H9 (cell line): ENCODE results near the gene MND1. TPM values are rescaled to one million over a fixed set of nuclear protein-coding genes. Genes with fewer than 3 reads are reported as not detected.

Experiments
- DNase-seq: peaks from one replicate; pipeline ENCODE4 v3.0.0-alpha.2; 2017
- H2AFZ ChIP-seq: one replicate; pipeline ENCODE4 v1.6.1; 2013; ENCODE audit warnings: mild to moderate bottlenecking, low read length, control low read depth, moderate library complexity
- H2AK5ac ChIP-seq: 2 replicates; pipeline ENCODE4 v1.6.1; 2013; ENCODE audit warnings: low read length, control low read depth, mixed read lengths; ENCODE audit not compliant: insufficient read length
- H2BK120ac ChIP-seq: one replicate; pipeline ENCODE4 v1.6.1; 2013; ENCODE audit warnings: low read depth, mild to moderate bottlenecking, low read length, control low read depth, inconsistent platforms; ENCODE audit not compliant: poor library complexity, severe bottlenecking
- H2BK12ac ChIP-seq: 2 replicates; pipeline ENCODE4 v1.6.1; 2013; ENCODE audit warnings: low read length, control low read depth, mixed read lengths, low read depth; ENCODE audit not compliant: insufficient read length
- H2BK15ac ChIP-seq: 2 replicates; pipeline ENCODE4 v1.6.1; 2013; ENCODE audit warnings: low read depth, low read length, control low read depth
- H2BK20ac ChIP-seq: one replicate; pipeline ENCODE4 v1.6.1; 2013; ENCODE audit warnings: low read depth, mild to moderate bottlenecking, low read length, control low read depth, inconsistent platforms; ENCODE audit not compliant: poor library complexity, severe bottlenecking
- H2BK5ac ChIP-seq: 2 replicates; pipeline ENCODE4 v1.6.1; 2013; ENCODE audit warnings: low read length, control low read depth, mixed read lengths; ENCODE audit not compliant: insufficient read length
- H3K14ac ChIP-seq: 2 replicates; pipeline ENCODE4 v1.6.1; 2013; ENCODE audit warnings: low read length, control low read depth; ENCODE audit not compliant: insufficient read depth
- H3K18ac ChIP-seq: 2 replicates; pipeline ENCODE4 v1.6.1; 2013; ENCODE audit warnings: low read depth, mild to moderate bottlenecking, mixed read lengths, low read length, control low read depth; ENCODE audit not compliant: insufficient read length
- H3K23ac ChIP-seq: 2 replicates; pipeline ENCODE4 v1.6.1; 2013; ENCODE audit warnings: low read length, control low read depth, mixed read lengths, low read depth; ENCODE audit not compliant: insufficient read length
- H3K23me2 ChIP-seq: 2 replicates; pipeline ENCODE4 v1.6.1; 2013; ENCODE audit warnings: low read depth, mild to moderate bottlenecking, mixed read lengths, low read length, control low read depth; ENCODE audit not compliant: insufficient read length, poor library complexity, severe bottlenecking
- H3K27ac ChIP-seq: 2 replicates; pipeline ENCODE4 v1.5.1; 2013; ENCODE audit warnings: low read length, control low read depth, mixed read lengths, low read depth; ENCODE audit not compliant: insufficient read length
- H3K27me3 ChIP-seq: 2 replicates; pipeline ENCODE4 v1.6.1; 2013; ENCODE audit warnings: low read length, control low read depth, inconsistent platforms; ENCODE audit not compliant: insufficient read depth
- H3K4ac ChIP-seq: 2 replicates; pipeline ENCODE4 v1.6.1; 2013; ENCODE audit warnings: low read depth, mild to moderate bottlenecking, control low read depth, inconsistent platforms, low read length, moderate library complexity
- H3K4me1 ChIP-seq: 2 replicates; pipeline ENCODE4 v1.6.1; 2013; ENCODE audit warnings: low read length, control low read depth, inconsistent platforms; ENCODE audit not compliant: insufficient read depth
- H3K4me2 ChIP-seq: 2 replicates; pipeline ENCODE4 v1.6.1; 2013; ENCODE audit warnings: low read length, control low read depth, mixed read lengths; ENCODE audit not compliant: insufficient read length, insufficient read depth
- H3K56ac ChIP-seq: 2 replicates; pipeline ENCODE4 v1.6.1; 2013; ENCODE audit warnings: low read depth, mild to moderate bottlenecking, mixed read lengths, low read length, control low read depth; ENCODE audit not compliant: insufficient read length
- H3K79me1 ChIP-seq: 2 replicates; pipeline ENCODE4 v1.6.1; 2013; ENCODE audit warnings: low read depth, mild to moderate bottlenecking, moderate library complexity, low read length, control low read depth, inconsistent platforms; ENCODE audit not compliant: insufficient read depth, poor library complexity, severe bottlenecking
- H3K79me2 ChIP-seq: 2 replicates; pipeline ENCODE4 v1.6.1; 2013; ENCODE audit warnings: low read length, control low read depth, inconsistent platforms; ENCODE audit not compliant: insufficient read depth
- H3K9ac ChIP-seq: 2 replicates; pipeline ENCODE4 v1.6.1; 2013; ENCODE audit warnings: low read length, control low read depth, mixed read lengths; ENCODE audit not compliant: insufficient read length; ENCODE audit errors: extremely low read depth
- H3K9me3 ChIP-seq: one replicate; pipeline ENCODE4 v1.6.1; 2013; ENCODE audit warnings: low read depth, low read length, inconsistent platforms; ENCODE audit not compliant: control insufficient read depth
- H3T11ph ChIP-seq: one replicate; pipeline ENCODE4 v1.6.1; 2013; ENCODE audit warnings: mild to moderate bottlenecking, low read length, control low read depth, inconsistent platforms
- H4K20me1 ChIP-seq: one replicate; pipeline ENCODE4 v1.6.1; 2013; ENCODE audit not compliant: control insufficient read depth, insufficient read length, insufficient read depth
- H4K5ac ChIP-seq: 2 replicates; pipeline ENCODE4 v1.6.1; 2013; ENCODE audit warnings: low read depth, mild to moderate bottlenecking, mixed read lengths, low read length, control low read depth; ENCODE audit not compliant: insufficient read length
- H4K8ac ChIP-seq: replicated peaks from 2 replicates; pipeline ENCODE4 v1.6.1; 2013; ENCODE audit warnings: low read length, control low read depth, mixed read lengths, low read depth; ENCODE audit not compliant: insufficient read length
- H4K91ac ChIP-seq: 2 replicates; pipeline ENCODE4 v1.6.1; 2013; ENCODE audit warnings: low read depth, mild to moderate bottlenecking, moderate library complexity, mixed read lengths, low read length, control low read depth; ENCODE audit not compliant: insufficient read length
- H3K27ac Mint-ChIP-seq, 3 experiments: 2 replicates in 2 of 3; 3 replicates in 1 of 3; pipeline ENCODE4 v1.8.0; 2020 to 2021; ENCODE audit warnings: mixed read lengths in 3 of 3, mild to moderate bottlenecking in 1 of 3, moderate library complexity in 1 of 3
- H3K27me3 Mint-ChIP-seq: 2 replicates; pipeline ENCODE4 v1.8.0; 2021; ENCODE audit warnings: low read depth, mild to moderate bottlenecking, moderate library complexity, mixed read lengths
- H3K36me3 Mint-ChIP-seq, 3 experiments: 2 replicates in 2 of 3; 3 replicates in 1 of 3; pipeline ENCODE4 v1.8.0; 2020 to 2021; ENCODE audit warnings: low read depth in 3 of 3, mixed read lengths in 3 of 3; ENCODE audit not compliant: insufficient read depth in 1 of 3
- H3K4me1 Mint-ChIP-seq, 2 experiments: 2 replicates each; pipeline ENCODE4 v1.8.0; 2020; ENCODE audit warnings: mixed read lengths in 2 of 2
- H3K4me3 Mint-ChIP-seq, 2 experiments: 2 replicates in 1 of 2; 3 replicates in 1 of 2; pipeline ENCODE4 v1.8.0; 2020 to 2021; ENCODE audit warnings: mild to moderate bottlenecking in 2 of 2, mixed read lengths in 2 of 2, moderate library complexity in 1 of 2
- H3K9me3 Mint-ChIP-seq, 2 experiments: 2 replicates in 1 of 2; 3 replicates in 1 of 2; pipeline ENCODE4 v1.8.0; 2020; ENCODE audit warnings: mild to moderate bottlenecking in 2 of 2, mixed read lengths in 2 of 2, moderate library complexity in 1 of 2
- CTCF ChIP-seq: fragments of 200-600 bp; sonication (generic); conservative IDR thresholded peaks from 3 replicates; pipeline ENCODE4 v1.8.0; 2021; ENCODE audit warnings: antibody characterized with exemption, mild to moderate bottlenecking
- WGBS: extraction: QIAGEN DNeasy Blood & Tissue Kit; methylation state at CpG from one replicate; pipeline ENCODE4 v1.1.7; 2013; ENCODE audit warnings: missing lambda C conversion rate, low lambda C conversion rate, mixed read lengths; ENCODE audit not compliant: insufficient read length; ENCODE audit errors: extremely low coverage; 5-methylcytosine and 5-hydroxymethylcytosine counted together
- total RNA-seq: library from RNA; stranded (reverse); gene quantifications from 2 replicates; pipeline ENCODE4 v1.2.1, GENCODE V29; 2021

The MND1 gene
- total RNA-seq, 1 experiment from 2014 or later = 21.0 TPM

GRCh38 chr4:153428941-153429475 lies 84.5 kb downstream of the MND1 start:
- no peak for TF ChIP-seq CTCF
- no peak overlapping the region for H2BK20ac ChIP-seq
- Mint-ChIP-seq H3K36me3 (no peaks in the 10 kb centered on the region), H3K4me1 (peaks cover 0 to 7% of the 10 kb centered on the region in 2 experiments; a peak in 1 of 4 replicates), H3K4me3 (no peak overlapping the region), H3K27ac (no peak overlapping the region), H3K9me3 (no peaks in the 10 kb centered on the region), H3K27me3 (no peaks in the 10 kb centered on the region)
- no peak for DNase-seq
- no peak overlapping the region for H3K9ac ChIP-seq
- no peaks in the 10 kb centered on the region for H3K4me1 ChIP-seq
- no peak overlapping the region for H3K23ac ChIP-seq
- no peak overlapping the region for H2BK5ac ChIP-seq
- H3K4me2 ChIP-seq = no peak overlapping the region
- no peak overlapping the region for H3K56ac ChIP-seq
- no peaks in the 10 kb centered on the region for H3K23me2 ChIP-seq
- no peak overlapping the region for H3K18ac ChIP-seq
- no peaks in the 10 kb centered on the region for H3K9me3 ChIP-seq
- H3K27ac ChIP-seq = no peak overlapping the region
- H4K8ac ChIP-seq = no peak overlapping the region
- no peak overlapping the region for H2BK12ac ChIP-seq
- no peak overlapping the region for H2BK15ac ChIP-seq
- H3K27me3 ChIP-seq = no peaks in the 10 kb centered on the region
- no peak overlapping the region for H3K14ac ChIP-seq
- H4K5ac ChIP-seq = no peak overlapping the region
- H2AK5ac ChIP-seq = no peak overlapping the region
- no peak overlapping the region for H3T11ph ChIP-seq
- H3K4ac ChIP-seq = no peak overlapping the region
- H2AFZ ChIP-seq = no peak overlapping the region
- no peaks in the 10 kb centered on the region for H3K79me1 ChIP-seq
- WGBS = no CpG with 5 or more reads among the region's 3 CpGs
- no peak overlapping the region for H2BK120ac ChIP-seq
- H4K91ac ChIP-seq = no peak overlapping the region
- no peaks in the 10 kb centered on the region for H4K20me1 ChIP-seq
- H3K79me2 ChIP-seq = no peaks in the 10 kb centered on the region
